Activated naive CD8-positive, alpha-beta T cell treated with anti-CD3 and anti-CD28 coated beads, Interleukin-2, amount 50 U/mL, for 24 hours (primary cell): ENCODE data around the gene BCAS4.

ENCODE experiments used
- ATAC-seq: fragments of 150-1000 bp; cut with Tn5 transposase; one replicate; pipeline ENCODE4 v1.10.0; 2021
- DNase-seq: peaks from one replicate; pipeline ENCODE4 v3.0.0; 2021
- H3K27ac Mint-ChIP-seq: one replicate; pipeline ENCODE4 v1.8.0; 2021; ENCODE audit warnings: mild to moderate bottlenecking, mixed read lengths
- H3K27me3 Mint-ChIP-seq: one replicate; pipeline ENCODE4 v1.8.0; 2021; ENCODE audit warnings: mixed read lengths
- H3K36me3 Mint-ChIP-seq: one replicate; pipeline ENCODE4 v1.8.0; 2021; ENCODE audit warnings: low read depth, mixed read lengths
- H3K4me1 Mint-ChIP-seq: one replicate; pipeline ENCODE4 v1.8.0; 2021; ENCODE audit warnings: mixed read lengths
- H3K4me3 Mint-ChIP-seq: one replicate; pipeline ENCODE4 v1.8.0; 2021; ENCODE audit warnings: mild to moderate bottlenecking, moderate library complexity, mixed read lengths
- H3K9me3 Mint-ChIP-seq: one replicate; pipeline ENCODE4 v1.8.0; 2021; ENCODE audit warnings: mixed read lengths

Gene BCAS4

DNA sequence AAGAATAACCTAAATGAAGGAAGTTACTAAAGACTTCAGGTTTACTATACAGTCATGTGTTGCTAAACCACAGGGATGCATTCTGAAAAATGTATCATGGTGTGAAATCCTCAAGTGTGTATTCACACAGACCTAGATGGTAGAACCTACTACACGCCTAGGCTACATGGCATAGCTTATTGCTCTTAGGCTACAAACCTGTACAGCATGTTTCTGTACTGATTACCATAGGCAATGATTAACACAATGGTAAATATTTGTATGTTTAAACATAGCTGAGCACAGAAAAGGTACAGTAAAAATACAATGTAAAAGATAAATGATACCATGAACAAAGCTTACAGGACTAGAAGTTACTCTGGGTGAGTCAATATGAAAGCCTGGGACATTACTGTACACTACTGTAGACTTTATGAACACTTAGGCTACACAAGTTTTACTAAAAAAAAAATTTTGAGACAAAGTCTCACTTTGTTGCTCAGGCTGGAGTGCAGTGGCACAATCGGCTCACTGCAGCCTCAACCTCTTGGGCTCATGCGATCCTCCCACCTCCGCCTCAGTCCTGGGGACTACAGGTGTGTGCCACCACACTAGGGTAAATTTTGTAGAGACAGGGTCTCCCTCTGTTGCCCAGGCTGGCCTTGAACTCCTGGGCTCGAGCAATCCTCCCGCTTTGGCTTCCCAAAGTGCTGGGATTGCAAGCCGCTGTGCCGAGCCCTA lies 100.4 kb downstream of the BCAS4 start:
- no peaks in the 10 kb centered on the region for H3K9me3 Mint-ChIP-seq
- no peak overlapping the region for H3K4me3 Mint-ChIP-seq
- H3K27me3 Mint-ChIP-seq, result no peaks in the 10 kb centered on the region
- H3K4me1 Mint-ChIP-seq, result peaks cover 29% of the 10 kb centered on the region
- H3K27ac Mint-ChIP-seq, result no peak overlapping the region
- ATAC-seq, result no peak
- peaks cover 67% of the 10 kb centered on the region for H3K36me3 Mint-ChIP-seq
- no peak for DNase-seq

DNA sequence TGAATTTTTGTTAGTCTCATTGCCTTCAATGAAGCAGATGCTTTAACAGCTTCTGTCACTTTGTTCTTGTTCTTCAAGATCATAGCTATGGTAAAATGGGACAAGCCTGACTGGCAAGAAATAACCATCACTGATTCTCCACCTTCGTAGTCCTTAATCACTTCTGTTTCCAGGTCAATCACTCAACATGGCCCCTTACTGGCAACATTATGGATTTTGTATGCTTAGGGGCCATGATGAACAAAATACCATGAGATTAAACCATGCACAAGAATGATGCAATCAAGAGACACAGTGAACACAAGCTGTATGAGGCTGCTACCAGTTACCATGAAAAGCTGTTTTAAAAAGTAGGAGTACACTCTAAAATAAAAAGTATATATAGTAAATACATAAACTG lies 103.6 kb downstream of the BCAS4 start:
- ATAC-seq (no peak), DNase-seq (no peak)
- peak overlapping the region; percentile 43 for H3K27ac Mint-ChIP-seq
- peaks cover 64% of the 10 kb centered on the region for H3K36me3 Mint-ChIP-seq
- no peaks in the 10 kb centered on the region for H3K27me3 Mint-ChIP-seq
- H3K9me3 Mint-ChIP-seq, result no peaks in the 10 kb centered on the region
- H3K4me3 Mint-ChIP-seq, result no peak overlapping the region
- peaks cover 12% of the 10 kb centered on the region for H3K4me1 Mint-ChIP-seq

DNA sequence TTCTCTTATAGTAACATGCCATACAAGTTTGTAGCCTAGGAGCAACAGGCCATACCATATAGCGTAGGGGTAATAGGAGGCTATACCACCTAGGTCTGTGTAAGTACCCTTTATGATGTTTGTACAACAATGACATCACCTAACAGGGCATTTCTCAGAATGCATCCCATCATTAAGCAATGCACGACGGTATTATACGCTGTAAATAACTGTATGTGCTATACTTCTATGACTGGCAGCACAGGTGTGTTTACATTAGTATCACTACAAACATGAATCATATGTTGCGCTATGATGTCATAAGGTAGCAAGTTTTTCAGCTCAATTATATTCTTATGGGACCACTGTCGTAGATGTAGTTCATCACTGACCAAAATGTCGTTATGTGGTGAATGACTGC lies 105.4 kb downstream of the BCAS4 start:
- no peak for ATAC-seq
- Mint-ChIP-seq H3K27ac (no peak overlapping the region), H3K36me3 (peaks cover 65% of the 10 kb centered on the region), H3K27me3 (no peaks in the 10 kb centered on the region), H3K4me1 (peaks cover 23% of the 10 kb centered on the region), H3K9me3 (no peaks in the 10 kb centered on the region), H3K4me3 (no peak overlapping the region)
- DNase-seq, result no peak

DNA sequence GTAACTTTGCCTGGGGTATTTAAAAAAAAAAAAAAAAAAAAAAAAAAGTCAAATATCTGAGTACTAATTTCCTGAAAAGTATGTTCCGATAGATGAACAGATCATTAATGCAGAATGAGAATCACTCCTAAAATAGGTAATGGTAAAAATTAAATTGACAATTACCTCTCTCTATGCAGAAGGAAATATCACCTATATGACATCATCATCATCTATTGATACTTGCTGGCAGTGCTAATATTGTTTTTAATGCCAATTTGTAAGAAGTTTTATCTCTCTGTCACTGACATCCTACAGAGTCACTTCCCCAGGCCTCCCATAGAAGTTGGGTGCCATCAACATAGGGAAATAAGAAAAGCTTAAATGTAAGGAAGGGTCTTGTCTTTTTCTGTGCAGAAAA lies 106.4 kb downstream of the BCAS4 start:
- DNase-seq, result no peak
- peaks cover 67% of the 10 kb centered on the region for H3K36me3 Mint-ChIP-seq
- peaks cover 28% of the 10 kb centered on the region for H3K4me1 Mint-ChIP-seq
- H3K4me3 Mint-ChIP-seq, result no peak overlapping the region
- H3K9me3 Mint-ChIP-seq, result no peaks in the 10 kb centered on the region
- no peak for ATAC-seq
- no peaks in the 10 kb centered on the region for H3K27me3 Mint-ChIP-seq
- no peak overlapping the region for H3K27ac Mint-ChIP-seq

DNA sequence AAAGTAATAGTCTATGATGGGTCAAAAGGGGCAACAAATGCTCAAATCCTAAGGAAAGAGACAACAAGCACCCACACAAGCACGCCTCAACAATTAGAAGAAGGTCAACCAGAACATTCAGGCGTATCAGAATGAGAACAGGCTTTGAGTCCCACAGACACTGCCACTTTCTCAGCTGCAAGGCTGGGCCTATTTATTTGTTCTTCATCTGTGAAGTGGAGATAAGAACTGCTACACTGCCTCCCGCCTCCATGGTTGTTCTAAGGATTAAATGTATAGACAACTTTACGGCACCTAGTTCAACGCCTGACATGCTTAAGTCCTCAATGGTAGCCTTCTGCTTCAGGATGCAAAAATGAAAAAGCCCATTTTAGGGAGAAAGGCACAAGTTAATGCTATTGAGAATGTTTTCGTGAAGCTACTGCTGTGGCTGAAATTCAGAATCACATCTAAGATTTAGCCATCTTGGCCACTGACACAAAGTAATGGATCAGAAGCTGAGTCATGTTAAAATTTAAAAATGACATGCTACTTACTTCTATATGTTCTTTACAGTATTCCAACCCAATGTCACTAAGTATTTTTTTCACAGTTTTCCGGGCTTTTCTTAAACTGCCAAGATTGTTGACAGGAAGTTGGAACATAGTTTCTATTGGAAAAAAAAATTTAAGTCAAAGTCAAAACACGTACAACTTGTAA lies 108.6 kb downstream of the BCAS4 start:
- no peaks in the 10 kb centered on the region for H3K9me3 Mint-ChIP-seq
- peak overlapping the region; percentile 30 for H3K27ac Mint-ChIP-seq
- DNase-seq (no peak), ATAC-seq (no peak)
- H3K4me3 Mint-ChIP-seq, result no peak overlapping the region
- no peaks in the 10 kb centered on the region for H3K27me3 Mint-ChIP-seq
- peaks cover 59% of the 10 kb centered on the region for H3K36me3 Mint-ChIP-seq
- H3K4me1 Mint-ChIP-seq, result peaks cover 25% of the 10 kb centered on the region

DNA sequence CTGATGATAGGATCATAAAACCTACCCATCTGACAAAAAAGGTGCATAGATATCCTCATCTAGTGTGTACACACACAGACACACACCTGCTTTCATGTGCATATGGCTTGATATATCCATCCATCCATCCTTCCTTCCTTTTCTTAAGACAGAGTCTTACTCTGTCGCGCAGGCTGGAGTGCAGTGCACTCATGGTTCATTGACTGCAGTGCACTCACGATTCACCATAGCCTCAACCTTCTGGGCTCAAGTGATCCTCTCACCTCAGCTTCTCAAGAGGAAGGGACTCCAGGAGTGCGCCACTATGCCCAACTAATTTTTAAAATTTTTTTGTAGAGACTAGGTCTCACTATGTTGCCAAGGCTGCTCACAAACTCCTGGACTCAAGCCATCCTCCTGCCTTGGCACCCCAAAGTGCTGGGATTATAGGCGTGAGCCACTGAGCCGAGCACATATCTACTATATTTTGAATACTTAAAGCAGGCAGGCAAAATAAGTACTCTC lies 109.3 kb downstream of the BCAS4 start:
- Mint-ChIP-seq H3K4me3 (no peak overlapping the region), H3K9me3 (no peaks in the 10 kb centered on the region), H3K27ac (no peak overlapping the region), H3K27me3 (no peaks in the 10 kb centered on the region), H3K4me1 (peaks cover 27% of the 10 kb centered on the region), H3K36me3 (peaks cover 57% of the 10 kb centered on the region)
- no peak for DNase-seq
- ATAC-seq, result no peak

DNA sequence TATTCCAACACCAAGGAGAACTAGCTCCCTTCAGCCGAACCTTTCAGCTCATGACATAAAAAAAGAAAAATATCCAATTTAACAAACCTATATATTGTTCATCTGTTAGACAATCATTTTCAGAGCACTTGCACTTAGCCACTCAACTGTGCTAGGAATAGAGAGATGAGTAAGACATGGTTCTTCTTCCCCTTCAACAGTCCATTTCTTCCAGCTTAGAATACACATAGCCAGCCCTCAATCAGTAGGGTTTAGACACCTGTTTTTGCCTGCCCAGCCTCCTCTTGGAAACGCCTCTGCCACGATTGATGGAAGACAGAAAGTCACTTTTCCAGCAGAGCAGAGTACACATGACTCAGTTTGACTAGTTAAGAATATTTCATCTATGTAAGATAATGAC lies 114.6 kb downstream of the BCAS4 start:
- peaks cover 51% of the 10 kb centered on the region for H3K36me3 Mint-ChIP-seq
- H3K27ac Mint-ChIP-seq, result no peak overlapping the region
- no peak overlapping the region for H3K4me3 Mint-ChIP-seq

DNA sequence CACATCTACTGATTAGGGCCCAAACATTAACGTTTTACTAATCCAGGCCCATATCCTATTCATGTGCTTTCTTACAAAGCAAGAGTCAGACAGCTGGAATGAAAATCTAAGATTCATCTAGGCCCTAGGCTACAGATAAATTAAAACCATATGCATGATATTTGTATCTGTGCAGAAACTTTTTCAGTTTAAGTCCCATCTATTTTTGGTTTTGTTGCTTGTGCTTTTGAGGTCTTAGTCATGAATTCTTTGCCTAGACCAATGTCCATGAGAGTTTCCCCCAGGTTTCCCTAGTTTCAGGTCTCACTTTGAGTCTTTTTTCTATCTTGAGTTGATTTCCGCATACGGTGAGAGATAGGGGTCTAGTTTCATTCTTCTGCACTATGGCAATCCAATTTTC lies 116.2 kb downstream of the BCAS4 start:
- H3K27ac Mint-ChIP-seq, result peak overlapping the region; percentile 64
- no peak for ATAC-seq
- H3K4me3 Mint-ChIP-seq, result no peak overlapping the region
- H3K9me3 Mint-ChIP-seq, result no peaks in the 10 kb centered on the region
- H3K27me3 Mint-ChIP-seq, result no peaks in the 10 kb centered on the region
- no peak for DNase-seq
- peaks cover 45% of the 10 kb centered on the region for H3K36me3 Mint-ChIP-seq
- H3K4me1 Mint-ChIP-seq, result peaks cover 67% of the 10 kb centered on the region

More for the DNA sequence above, 114.6 kb downstream of the BCAS4 start:
- no peak for ATAC-seq
- Mint-ChIP-seq H3K4me1 (peaks cover 60% of the 10 kb centered on the region), H3K9me3 (no peaks in the 10 kb centered on the region), H3K27me3 (no peaks in the 10 kb centered on the region)
- no peak for DNase-seq

DNA sequence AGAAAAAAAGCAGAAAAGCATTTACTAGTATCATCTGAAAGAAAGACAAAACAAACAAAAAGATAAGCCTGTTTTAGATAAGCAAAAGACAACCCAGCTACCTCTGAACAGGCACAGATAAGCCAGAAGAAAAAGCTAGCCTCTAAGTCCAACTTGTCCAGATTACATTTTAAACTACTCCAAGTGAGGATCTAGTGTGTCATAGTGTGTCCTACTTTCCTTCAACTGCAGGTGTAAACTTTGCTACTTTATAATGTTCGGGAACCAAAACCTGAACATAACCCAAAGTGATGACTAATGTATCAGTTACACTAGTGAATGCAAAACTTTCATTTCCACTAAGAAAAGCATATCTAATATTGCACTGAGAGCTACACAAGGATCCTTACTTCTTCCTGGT lies 116.9 kb downstream of the BCAS4 start:
- Mint-ChIP-seq H3K4me3 (no peak overlapping the region), H3K27me3 (no peaks in the 10 kb centered on the region), H3K9me3 (no peaks in the 10 kb centered on the region), H3K4me1 (peaks cover 70% of the 10 kb centered on the region), H3K27ac (peak overlapping the region; percentile 64), H3K36me3 (peaks cover 47% of the 10 kb centered on the region)
- ATAC-seq (peak; percentile 27), DNase-seq (no peak)

DNA sequence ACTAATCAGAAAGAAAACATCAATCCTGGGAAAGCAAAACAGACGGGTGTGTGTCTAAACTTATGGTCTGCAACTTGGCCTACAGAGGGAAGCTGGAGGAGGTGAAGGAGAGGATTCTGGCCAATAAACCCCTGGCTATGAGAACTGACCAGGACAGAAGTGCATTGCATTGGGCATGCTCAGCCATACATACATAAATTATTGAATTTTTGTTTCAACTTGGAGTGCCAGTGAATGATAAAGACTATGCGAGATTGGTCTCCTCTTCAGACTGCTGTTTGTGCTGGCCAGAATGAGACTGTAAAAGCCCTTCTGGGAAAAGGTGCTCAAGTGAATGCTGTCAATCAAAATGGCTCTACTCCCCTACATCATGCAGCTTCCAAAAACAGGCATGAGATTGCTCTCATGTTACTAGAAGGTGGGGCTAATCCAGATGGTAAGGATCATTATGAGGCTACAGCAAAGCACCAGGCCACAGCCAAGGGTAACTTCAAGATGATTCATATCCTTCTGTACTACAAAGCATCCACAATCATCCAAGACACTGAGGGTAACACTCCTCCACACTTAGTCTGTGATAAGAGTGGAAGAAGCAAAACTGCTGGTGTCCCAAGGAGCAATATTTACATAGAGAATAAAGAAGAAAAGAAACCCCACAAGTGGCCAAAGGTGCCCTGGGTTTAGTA lies 119.0 kb downstream of the BCAS4 start:
- Mint-ChIP-seq H3K36me3 (peaks cover 47% of the 10 kb centered on the region), H3K4me3 (no peak overlapping the region), H3K4me1 (peaks cover 88% of the 10 kb centered on the region), H3K27me3 (no peaks in the 10 kb centered on the region), H3K9me3 (no peaks in the 10 kb centered on the region), H3K27ac (peak overlapping the region; percentile 47)
- ATAC-seq (peak; percentile 98), DNase-seq (no peak)

DNA sequence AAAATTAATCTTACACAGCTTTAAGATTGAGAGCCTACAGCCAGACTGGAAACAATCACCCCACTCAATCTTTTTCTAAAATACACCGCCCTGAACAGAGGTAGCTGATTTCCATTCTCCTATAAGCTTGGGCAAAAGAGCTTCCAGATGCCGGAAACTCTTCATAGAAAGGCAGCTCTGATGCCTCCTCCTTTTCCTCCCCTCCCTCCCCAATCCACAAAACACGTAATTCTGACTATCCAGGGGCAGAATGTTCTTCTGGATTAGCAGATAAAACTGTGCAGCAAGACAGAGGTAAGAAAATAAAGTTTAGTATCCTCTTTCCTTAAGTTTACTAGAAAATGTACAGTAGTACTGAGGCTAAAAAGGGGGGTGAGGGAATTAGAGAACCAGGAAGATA lies 120.6 kb downstream of the BCAS4 start:
- Mint-ChIP-seq H3K27ac (peak overlapping the region; percentile 68), H3K9me3 (no peaks in the 10 kb centered on the region), H3K27me3 (no peaks in the 10 kb centered on the region), H3K36me3 (peaks cover 41% of the 10 kb centered on the region), H3K4me1 (peaks cover 87% of the 10 kb centered on the region), H3K4me3 (no peak overlapping the region)
- no peak for DNase-seq
- ATAC-seq, result no peak

DNA sequence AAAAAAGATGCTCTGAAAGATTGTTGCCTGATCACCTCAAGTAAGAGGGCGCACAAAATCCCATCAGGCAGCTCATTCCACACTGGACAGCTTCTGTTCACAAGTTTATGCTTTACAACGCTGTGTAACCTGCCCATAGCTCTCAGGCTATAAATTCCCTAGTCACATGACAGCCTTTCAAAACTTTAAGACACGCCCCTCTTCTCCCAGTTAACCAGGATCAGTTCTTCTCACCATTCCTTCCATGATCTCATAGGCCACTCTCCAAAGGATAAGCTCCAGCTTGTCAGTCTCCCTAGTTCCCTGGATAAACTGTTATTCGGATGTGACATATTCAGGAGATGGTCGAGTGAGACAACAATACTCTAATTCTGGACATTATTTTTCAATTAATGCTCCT lies 121.4 kb downstream of the BCAS4 start:
- ATAC-seq, result no peak
- Mint-ChIP-seq H3K36me3 (peaks cover 35% of the 10 kb centered on the region), H3K27me3 (no peaks in the 10 kb centered on the region), H3K4me3 (no peak overlapping the region), H3K9me3 (no peaks in the 10 kb centered on the region), H3K4me1 (peaks cover 88% of the 10 kb centered on the region), H3K27ac (peak overlapping the region; percentile 39)
- DNase-seq, result no peak

DNA sequence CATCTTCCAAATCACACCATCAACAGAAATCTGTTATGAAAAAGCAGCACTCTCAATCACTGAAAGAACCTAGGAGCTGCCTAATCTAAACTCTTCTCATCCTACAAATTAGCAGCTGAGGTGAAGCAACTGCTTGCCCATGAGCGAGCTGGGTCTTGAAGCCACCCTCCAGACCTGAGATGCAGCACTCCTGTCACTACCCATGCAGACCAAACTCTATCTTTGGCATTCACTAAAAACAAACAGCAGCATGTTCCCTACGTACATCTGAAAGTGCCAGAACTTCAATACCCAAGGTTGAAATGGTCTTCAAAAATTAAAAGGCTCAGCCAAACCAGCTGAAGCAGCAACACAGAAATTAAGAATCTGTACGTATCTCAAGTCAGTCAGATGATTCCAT lies 122.1 kb downstream of the BCAS4 start:
- Mint-ChIP-seq H3K27ac (peak overlapping the region; percentile 36), H3K4me3 (no peak overlapping the region), H3K9me3 (no peaks in the 10 kb centered on the region), H3K4me1 (peaks cover 88% of the 10 kb centered on the region), H3K27me3 (no peaks in the 10 kb centered on the region), H3K36me3 (peaks cover 30% of the 10 kb centered on the region)
- no peak for ATAC-seq
- DNase-seq, result no peak

DNA sequence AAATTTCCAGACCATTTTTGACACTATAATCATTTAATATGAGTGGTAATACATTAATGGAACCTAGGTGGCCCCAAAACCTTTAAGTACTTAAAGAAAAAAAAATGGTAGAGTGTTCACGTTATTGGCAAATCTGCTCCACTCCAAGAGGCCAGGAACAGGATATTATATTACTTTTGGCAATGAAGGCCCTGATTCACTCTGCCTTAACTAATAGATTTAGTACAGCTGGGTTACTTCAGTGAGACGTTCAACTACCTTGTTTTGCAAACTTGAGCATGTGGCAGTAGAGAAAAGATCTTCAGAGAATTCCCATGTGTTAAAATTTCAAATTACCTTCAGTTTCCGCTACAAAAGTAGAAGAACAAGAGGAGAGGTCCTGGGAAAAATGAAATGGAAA lies 123.5 kb downstream of the BCAS4 start:
- DNase-seq, result no peak
- no peaks in the 10 kb centered on the region for H3K27me3 Mint-ChIP-seq
- no peak overlapping the region for H3K27ac Mint-ChIP-seq

DNA sequence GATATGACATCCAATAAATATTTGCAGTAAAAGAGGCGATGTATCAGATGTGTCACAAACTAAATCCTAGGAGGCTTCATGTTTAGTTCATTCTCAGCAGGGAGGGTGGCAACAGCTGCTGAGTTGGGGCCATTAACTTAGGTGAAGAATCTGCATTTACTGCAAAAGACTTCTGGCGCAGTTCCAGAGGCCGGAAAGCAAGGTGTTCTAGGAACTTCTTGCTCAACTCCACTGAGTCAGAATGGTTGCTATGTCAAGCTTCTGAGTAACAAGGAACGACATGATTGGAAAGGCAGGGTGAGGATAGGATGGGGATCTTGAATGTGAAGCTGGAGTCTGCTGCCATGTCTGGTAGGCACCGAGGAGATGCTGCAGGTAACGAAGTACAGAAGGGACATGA lies 124.7 kb downstream of the BCAS4 start:
- Mint-ChIP-seq H3K4me1 (peaks cover 85% of the 10 kb centered on the region), H3K27ac (no peak overlapping the region), H3K36me3 (peaks cover 24% of the 10 kb centered on the region), H3K27me3 (no peaks in the 10 kb centered on the region), H3K4me3 (no peak overlapping the region), H3K9me3 (no peaks in the 10 kb centered on the region)
- no peak for DNase-seq
- no peak for ATAC-seq

More for the DNA sequence above, 123.5 kb downstream of the BCAS4 start:
- Mint-ChIP-seq H3K4me3 (no peak overlapping the region), H3K36me3 (peaks cover 27% of the 10 kb centered on the region), H3K9me3 (no peaks in the 10 kb centered on the region), H3K4me1 (peaks cover 86% of the 10 kb centered on the region)
- no peak for ATAC-seq
